ENCODE results near the gene GUCA2A.

- TF ChIP-seq JUN (IDR thresholded peaks at IDR 0.05; ENCODE audit: low read depth, low read length): no peak
- no peak for TF ChIP-seq POLR2A (IDR thresholded peaks at IDR 0.05; ENCODE audit: control extremely low read depth in 1 of 2, low read depth in 2 of 2, low read length in 2 of 2)
- no peak for TF ChIP-seq EZH2 (IDR thresholded peaks at IDR 0.05; ENCODE audit: low read depth, low read length, severe bottlenecking)
- no peak for TF ChIP-seq HDAC2 (IDR thresholded peaks at IDR 0.05; ENCODE audit: borderline replicate concordance in 1 of 2, low read depth in 2 of 2, low read length in 2 of 2)
- TF ChIP-seq CTCF (IDR thresholded peaks at IDR 0.05; ENCODE audit: control extremely low read depth in 1 of 3, insufficient read depth in 1 of 3, low read depth in 1 of 3, low read length in 3 of 3): no peak
- TF ChIP-seq, protein P1, sequence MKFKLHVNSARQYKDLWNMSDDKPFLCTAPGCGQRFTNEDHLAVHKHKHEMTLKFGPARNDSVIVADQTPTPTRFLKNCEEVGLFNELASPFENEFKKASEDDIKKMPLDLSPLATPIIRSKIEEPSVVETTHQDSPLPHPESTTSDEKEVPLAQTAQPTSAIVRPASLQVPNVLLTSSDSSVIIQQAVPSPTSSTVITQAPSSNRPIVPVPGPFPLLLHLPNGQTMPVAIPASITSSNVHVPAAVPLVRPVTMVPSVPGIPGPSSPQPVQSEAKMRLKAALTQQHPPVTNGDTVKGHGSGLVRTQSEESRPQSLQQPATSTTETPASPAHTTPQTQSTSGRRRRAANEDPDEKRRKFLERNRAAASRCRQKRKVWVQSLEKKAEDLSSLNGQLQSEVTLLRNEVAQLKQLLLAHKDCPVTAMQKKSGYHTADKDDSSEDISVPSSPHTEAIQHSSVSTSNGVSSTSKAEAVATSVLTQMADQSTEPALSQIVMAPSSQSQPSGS (IDR thresholded peaks at IDR 0.05; ENCODE audit: low read length): no peak
- TF ChIP-seq MAFK (IDR thresholded peaks at IDR 0.05; ENCODE audit: low read depth, low read length): no peak
- no peak for TF ChIP-seq SP1 (IDR thresholded peaks at IDR 0.05; ENCODE audit: low read depth, low read length)
- TF ChIP-seq YY1 (IDR thresholded peaks at IDR 0.05; ENCODE audit: low read depth, low read length): no peak
Measured at GRCh38 chr1:42179900-42180329, 15.4 kb upstream of the GUCA2A start.

All from H1 (cell line).